Bronchial epithelial cell (primary cell): ENCODE results near the gene XPNPEP1. TPM values are rescaled to one million over a fixed set of nuclear protein-coding genes. Genes with fewer than 3 reads are reported as not detected.

ENCODE experiments used
- DNase-seq: peaks from one replicate; pipeline ENCODE4 v3.0.0-alpha.2; 2010; ENCODE audit warnings: low read depth
- FAIRE-seq: peaks from 2 replicates; lab custom pipeline; 2011; peaks lifted over from hg19 to GRCh38; lab: Jason Lieb, UNC
- H3K27me3 ChIP-seq: 2 replicates; pipeline ENCODE4 v1.5.1; 2011; ENCODE audit warnings: low read length; ENCODE audit not compliant: control insufficient read depth, insufficient read depth
- H3K36me3 ChIP-seq: 2 replicates; pipeline ENCODE4 v1.5.1; 2011; ENCODE audit warnings: low read length; ENCODE audit not compliant: control insufficient read depth, insufficient read depth
- H3K4me3 ChIP-seq: 2 replicates; pipeline ENCODE4 v1.5.1; 2011; ENCODE audit warnings: mild to moderate bottlenecking, low read depth, low read length, control low read depth
- total RNA-seq: library from RNA; depleted of rRNA; stranded (reverse); fragments of >200 nt; gene quantifications from 2 replicates; pipeline ENCODE4 v1.2.1, GENCODE V29; 2014
- TF ChIP-seq, protein P1 (sequence below): IDR thresholded peaks from 2 replicates; pipeline ENCODE4 v1.5.1; 2011; ENCODE audit warnings: mild to moderate bottlenecking, moderate library complexity, low read length, control low read depth, inconsistent platforms; ENCODE audit not compliant: insufficient read depth, severe bottlenecking

XPNPEP1 gene
- total RNA-seq, 1 donor from 2014 or later: 76.6 TPM

DNA sequence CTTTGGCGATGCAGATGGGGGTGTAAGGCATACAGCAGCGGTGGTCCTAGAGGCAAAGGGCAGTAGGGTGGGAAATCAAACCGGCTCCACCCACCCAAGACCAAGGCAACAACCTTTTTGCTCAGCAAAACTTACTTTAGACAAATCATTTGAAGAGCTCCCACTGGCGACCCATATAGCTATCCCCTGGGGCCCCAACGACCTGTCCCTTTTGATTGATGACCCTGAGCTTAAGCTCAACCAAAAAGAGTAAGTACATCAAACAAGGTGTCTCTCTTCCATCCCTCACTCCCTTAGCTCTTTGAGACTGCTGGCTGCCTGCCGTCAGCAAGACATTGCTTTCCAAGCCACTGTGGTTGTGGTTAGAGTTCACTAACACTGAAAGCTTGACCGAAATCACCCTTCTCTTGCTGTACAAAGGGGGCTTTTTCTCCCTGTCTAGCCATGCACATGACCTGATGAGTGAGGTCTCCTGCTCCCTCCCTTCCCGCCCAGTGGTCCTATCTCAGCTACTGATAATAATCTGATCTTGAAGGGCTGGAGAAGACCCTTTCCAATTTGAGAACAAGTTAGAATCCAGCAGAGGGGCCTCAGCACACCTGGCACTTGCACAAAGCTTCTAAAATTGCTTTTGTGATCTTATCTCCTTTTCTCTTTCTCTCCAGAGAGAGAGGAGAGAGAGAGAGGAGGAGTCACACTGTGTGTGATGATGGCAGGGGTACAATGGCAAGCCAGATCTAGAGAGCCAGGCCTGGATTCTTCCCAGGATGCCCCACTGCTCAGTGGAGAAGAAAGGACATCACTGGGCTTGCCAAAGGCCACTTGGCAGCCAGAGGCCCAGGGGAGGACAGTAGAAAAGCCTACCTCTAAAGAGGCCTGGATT, 42.2 kb downstream of the XPNPEP1 start:
- FAIRE-seq: no peak
- peaks cover 27% of the 10 kb centered on the region for H3K36me3 ChIP-seq

DNA sequence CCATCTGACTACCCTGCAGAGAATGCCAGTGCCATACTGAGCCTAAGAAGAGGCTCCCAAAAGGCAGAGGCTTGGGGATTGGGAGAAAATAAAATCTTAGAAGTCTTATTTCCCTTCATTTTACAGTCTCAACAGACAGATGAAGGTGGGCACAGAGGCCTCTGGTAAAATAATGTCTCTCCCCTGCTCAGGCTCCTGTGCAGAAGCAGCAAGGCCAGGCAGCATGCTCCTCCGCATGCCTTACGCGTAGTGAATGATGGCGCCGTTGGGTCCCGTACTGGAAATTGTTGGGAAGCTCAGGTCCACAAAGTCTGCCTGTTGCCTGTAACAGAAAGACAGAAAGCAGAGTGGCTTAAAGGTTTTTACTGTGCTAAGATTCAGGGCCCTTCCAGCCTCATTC, 45.8 kb downstream of the XPNPEP1 start:
- DNase-seq: no peak
- no peak for FAIRE-seq
- H3K36me3 ChIP-seq: peaks cover 29% of the 10 kb centered on the region

More for the DNA sequence above, 42.2 kb downstream of the XPNPEP1 start:
- no peak overlapping the region for H3K4me3 ChIP-seq
- TF ChIP-seq, protein P1, sequence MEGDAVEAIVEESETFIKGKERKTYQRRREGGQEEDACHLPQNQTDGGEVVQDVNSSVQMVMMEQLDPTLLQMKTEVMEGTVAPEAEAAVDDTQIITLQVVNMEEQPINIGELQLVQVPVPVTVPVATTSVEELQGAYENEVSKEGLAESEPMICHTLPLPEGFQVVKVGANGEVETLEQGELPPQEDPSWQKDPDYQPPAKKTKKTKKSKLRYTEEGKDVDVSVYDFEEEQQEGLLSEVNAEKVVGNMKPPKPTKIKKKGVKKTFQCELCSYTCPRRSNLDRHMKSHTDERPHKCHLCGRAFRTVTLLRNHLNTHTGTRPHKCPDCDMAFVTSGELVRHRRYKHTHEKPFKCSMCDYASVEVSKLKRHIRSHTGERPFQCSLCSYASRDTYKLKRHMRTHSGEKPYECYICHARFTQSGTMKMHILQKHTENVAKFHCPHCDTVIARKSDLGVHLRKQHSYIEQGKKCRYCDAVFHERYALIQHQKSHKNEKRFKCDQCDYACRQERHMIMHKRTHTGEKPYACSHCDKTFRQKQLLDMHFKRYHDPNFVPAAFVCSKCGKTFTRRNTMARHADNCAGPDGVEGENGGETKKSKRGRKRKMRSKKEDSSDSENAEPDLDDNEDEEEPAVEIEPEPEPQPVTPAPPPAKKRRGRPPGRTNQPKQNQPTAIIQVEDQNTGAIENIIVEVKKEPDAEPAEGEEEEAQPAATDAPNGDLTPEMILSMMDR: no peak
- no peaks in the 10 kb centered on the region for H3K27me3 ChIP-seq
- DNase-seq: no peak

DNA sequence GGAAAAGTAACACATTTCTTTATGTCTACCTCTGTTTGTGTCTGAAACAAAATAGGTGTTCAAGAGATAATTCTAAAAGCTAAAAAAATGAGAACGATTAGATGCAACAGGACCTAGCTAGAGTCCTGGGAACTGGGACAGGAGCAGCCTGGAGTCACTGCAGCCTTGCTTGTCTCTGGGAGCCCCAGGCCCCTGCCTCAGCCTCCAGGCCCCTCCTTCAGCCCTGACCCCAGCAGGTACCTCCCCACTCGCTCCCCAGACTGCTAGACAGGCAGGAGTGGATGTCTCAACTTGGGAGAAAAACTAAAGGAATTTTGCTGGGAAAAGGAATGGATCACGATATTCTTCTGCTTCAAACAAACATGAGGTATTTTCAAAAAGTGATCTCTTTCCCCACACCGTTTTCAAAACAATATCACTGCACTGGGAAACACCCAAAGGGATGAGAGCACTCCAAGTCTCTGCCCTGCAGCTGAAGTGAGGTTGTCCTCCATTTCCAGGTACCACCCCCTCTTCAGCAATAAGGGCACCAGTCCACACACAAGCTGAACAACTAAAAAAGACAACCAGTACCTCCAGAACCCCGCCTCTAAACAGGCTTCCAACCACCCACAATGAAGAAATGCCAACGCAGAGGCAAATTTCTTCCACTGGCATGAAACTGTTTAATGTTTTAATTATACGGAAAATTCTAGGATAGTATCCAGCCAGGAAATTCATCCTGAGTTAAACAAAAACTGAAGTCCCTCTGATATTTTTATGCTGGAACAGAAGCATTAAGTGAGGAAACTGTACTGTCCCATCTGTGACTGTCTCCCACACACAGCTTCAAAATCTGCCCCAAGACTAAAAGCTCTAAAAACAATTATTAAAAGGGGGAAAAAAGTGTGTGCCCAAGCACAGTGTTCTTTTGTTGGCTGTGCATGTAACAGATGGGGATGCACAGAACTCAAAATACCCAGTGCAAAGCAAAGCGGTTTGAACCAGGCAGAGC, 47.2 kb downstream of the XPNPEP1 start:
- no peaks in the 10 kb centered on the region for H3K27me3 ChIP-seq
- DNase-seq (no peak), FAIRE-seq (no peak)
- H3K36me3 ChIP-seq: peaks cover 22% of the 10 kb centered on the region
- TF ChIP-seq, protein P1: no peak
- H3K4me3 ChIP-seq: no peak overlapping the region

More for the DNA sequence above, 45.8 kb downstream of the XPNPEP1 start:
- TF ChIP-seq, protein P1: no peak
- H3K4me3 ChIP-seq: no peak overlapping the region
- H3K27me3 ChIP-seq: no peaks in the 10 kb centered on the region

DNA sequence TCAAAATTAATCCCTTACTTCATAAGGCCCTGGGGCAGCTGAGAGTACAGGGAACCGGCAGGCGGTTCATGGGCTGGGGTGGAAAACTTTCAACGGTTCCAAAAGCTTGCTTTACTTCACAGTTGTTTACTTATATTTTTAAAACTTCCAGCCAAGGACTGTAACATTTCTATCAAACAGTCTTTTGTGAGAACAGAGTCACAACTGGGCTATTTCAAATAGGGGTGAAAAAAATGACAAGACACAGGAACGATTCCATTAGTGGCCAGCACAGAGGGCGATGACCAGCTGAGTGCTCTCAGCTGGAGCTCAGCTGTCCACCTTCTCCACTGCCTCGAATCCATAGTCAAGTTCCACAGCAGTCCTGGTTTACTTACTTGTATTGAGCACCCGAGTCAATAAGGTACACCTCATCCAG, 48.2 kb downstream of the XPNPEP1 start:
- DNase-seq (no peak), FAIRE-seq (no peak)
- H3K4me3 ChIP-seq: no peak overlapping the region
- no peaks in the 10 kb centered on the region for H3K27me3 ChIP-seq
- peaks cover 18% of the 10 kb centered on the region for H3K36me3 ChIP-seq
- TF ChIP-seq, protein P1: no peak

DNA sequence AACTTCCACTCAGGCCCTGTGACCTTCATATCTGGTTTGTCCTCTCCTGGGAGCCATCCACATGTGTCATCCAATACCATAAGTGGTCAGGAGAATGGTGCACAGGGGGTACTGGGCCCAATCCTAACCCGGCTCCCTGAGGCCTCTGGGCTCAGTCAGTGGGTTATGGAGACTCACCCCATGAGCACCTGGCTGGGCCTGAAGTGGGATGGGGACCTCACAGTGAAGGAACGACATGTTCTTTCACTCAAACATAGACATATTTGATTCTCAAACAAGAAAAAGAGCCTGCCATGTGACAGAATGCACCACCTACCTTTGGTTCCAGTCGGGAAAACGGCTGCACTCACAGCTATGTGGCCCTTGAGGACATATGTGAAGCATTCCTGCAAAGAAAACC, 51.8 kb downstream of the XPNPEP1 start:
- H3K27me3 ChIP-seq: no peaks in the 10 kb centered on the region
- TF ChIP-seq, protein P1: no peak
- FAIRE-seq: no peak
- H3K36me3 ChIP-seq: peaks cover 25% of the 10 kb centered on the region
- no peak overlapping the region for H3K4me3 ChIP-seq
- no peak for DNase-seq
